Dendritic cell treated with granulocyte-macrophage colony-stimulating factor and Interleukin-4, amounts not matched to agents 40 ng/mL and 50 ng/mL, for 4 days (primary cell): ENCODE results near the gene MRC2.
A peak's percentile ranks its signal among the peaks of the same experiment; 100 is the strongest.
"Not testable (repeated sequence)": the region's sequence is repeated elsewhere in the genome, so short reads cannot be mapped to it uniquely, and the experiment has no call there.

Experiments used
- H3K27ac Mint-ChIP-seq: one replicate; pipeline ENCODE4 v1.8.0; 2022; ENCODE audit warnings: mild to moderate bottlenecking, mixed read lengths
- H3K27me3 Mint-ChIP-seq: one replicate; pipeline ENCODE4 v1.8.0; 2022; ENCODE audit warnings: mild to moderate bottlenecking, mixed read lengths
- H3K36me3 Mint-ChIP-seq: one replicate; pipeline ENCODE4 v1.8.0; 2022; ENCODE audit warnings: low read depth, mixed read lengths
- H3K4me1 Mint-ChIP-seq: one replicate; pipeline ENCODE4 v1.8.0; 2022; ENCODE audit warnings: low read depth, mixed read lengths
- H3K4me3 Mint-ChIP-seq: one replicate; pipeline ENCODE4 v1.8.0; 2022; ENCODE audit warnings: mild to moderate bottlenecking, moderate library complexity, mixed read lengths
- H3K9me3 Mint-ChIP-seq: one replicate; pipeline ENCODE4 v1.8.0; 2022; ENCODE audit warnings: mixed read lengths
- intact Hi-C: fragments of 100-400 bp; cut with micrococcal nuclease; formaldehyde crosslinking; loops from one replicate; pipeline ENCODE4 v1.15.0; 2022

The MRC2 gene

GRCh38 chr17:62692721-62693431 is 65.4 kb downstream of the MRC2 start:
- Mint-ChIP-seq H3K4me3 (no peak overlapping the region), H3K36me3 (peaks cover 24% of the 10 kb centered on the region), H3K9me3 (no peaks in the 10 kb centered on the region), H3K27me3 (peaks cover 7% of the 10 kb centered on the region), H3K27ac (no peak overlapping the region), H3K4me1 (peaks cover 10% of the 10 kb centered on the region)
- intact Hi-C loops: no loop called here

- no peak overlapping the region for H3K27ac Mint-ChIP-seq
- H3K36me3 Mint-ChIP-seq: peaks cover 21% of the 10 kb centered on the region
- peaks cover 7% of the 10 kb centered on the region for H3K27me3 Mint-ChIP-seq
- H3K4me3 Mint-ChIP-seq: no peak overlapping the region
- intact Hi-C loops: no loop called here
- H3K4me1 Mint-ChIP-seq: peaks cover 10% of the 10 kb centered on the region
- H3K9me3 Mint-ChIP-seq: no peaks in the 10 kb centered on the region
Observed at GRCh38 chr17:62693616-62694409, 66.3 kb downstream of the MRC2 start.

- intact Hi-C loops, H3K4me3 Mint-ChIP-seq, H3K27ac Mint-ChIP-seq, H3K9me3 Mint-ChIP-seq, H3K27me3 Mint-ChIP-seq, H3K36me3 Mint-ChIP-seq: not testable (repeated sequence)
- peaks cover 10% of the 10 kb centered on the region for H3K4me1 Mint-ChIP-seq
Observed at GRCh38 chr17:62695093-62695738, 67.7 kb downstream of the MRC2 start.

- peaks cover 7% of the 10 kb centered on the region for H3K27me3 Mint-ChIP-seq
- intact Hi-C loops: no loop called here
Observed at GRCh38 chr17:62696256-62696655, 68.8 kb downstream of the MRC2 start.

GRCh38 chr17:62696726-62697490 is 69.4 kb downstream of the MRC2 start:
- Mint-ChIP-seq H3K9me3 (no peaks in the 10 kb centered on the region), H3K4me3 (no peak overlapping the region), H3K27ac (no peak overlapping the region), H3K27me3 (peaks cover 7% of the 10 kb centered on the region), H3K36me3 (no peaks in the 10 kb centered on the region), H3K4me1 (peaks cover 10% of the 10 kb centered on the region)
- intact Hi-C loops: no loop called here

More at GRCh38 chr17:62696256-62696655, 68.8 kb downstream of the MRC2 start:
- Mint-ChIP-seq H3K9me3 (no peaks in the 10 kb centered on the region), H3K4me3 (no peak overlapping the region), H3K27ac (no peak overlapping the region), H3K4me1 (peaks cover 10% of the 10 kb centered on the region), H3K36me3 (no peaks in the 10 kb centered on the region)

GRCh38 chr17:62698459-62698858 is 71.0 kb downstream of the MRC2 start:
- Mint-ChIP-seq H3K27me3 (peaks cover 19% of the 10 kb centered on the region), H3K4me1 (peaks cover 13% of the 10 kb centered on the region)
- H3K9me3 Mint-ChIP-seq, H3K27ac Mint-ChIP-seq, intact Hi-C loops, H3K4me3 Mint-ChIP-seq, H3K36me3 Mint-ChIP-seq: not testable (repeated sequence)

GRCh38 chr17:62700964-62701705 is 73.7 kb downstream of the MRC2 start:
- H3K36me3 Mint-ChIP-seq: no peaks in the 10 kb centered on the region
- H3K4me3 Mint-ChIP-seq: no peak overlapping the region
- intact Hi-C loops: loop anchor here (10.0 kb wide), 1 partner anchor 384 kb away; no protein-coding TSS in a partner anchor
- peak overlapping the region; percentile 51 for H3K27ac Mint-ChIP-seq
- H3K27me3 Mint-ChIP-seq: peaks cover 33% of the 10 kb centered on the region
- no peaks in the 10 kb centered on the region for H3K9me3 Mint-ChIP-seq
- peaks cover 5% of the 10 kb centered on the region for H3K4me1 Mint-ChIP-seq

- intact Hi-C loops: loop anchor here (10.0 kb wide), 1 partner anchor 383 kb away; no protein-coding TSS in a partner anchor
- Mint-ChIP-seq H3K4me3 (no peak overlapping the region), H3K4me1 (peaks cover 5% of the 10 kb centered on the region), H3K9me3 (no peaks in the 10 kb centered on the region), H3K36me3 (no peaks in the 10 kb centered on the region), H3K27ac (peak overlapping the region; percentile 51), H3K27me3 (peaks cover 38% of the 10 kb centered on the region)
Observed at GRCh38 chr17:62701706-62702085, 74.2 kb downstream of the MRC2 start.

GRCh38 chr17:62702746-62703260 is 75.3 kb downstream of the MRC2 start:
- Mint-ChIP-seq H3K36me3 (no peaks in the 10 kb centered on the region), H3K27ac (no peak overlapping the region), H3K9me3 (no peaks in the 10 kb centered on the region), H3K4me3 (no peak overlapping the region), H3K27me3 (peaks cover 44% of the 10 kb centered on the region), H3K4me1 (peaks cover 5% of the 10 kb centered on the region)
- intact Hi-C loops: loop anchor here (10.0 kb wide), 1 partner anchor 382 kb away; no protein-coding TSS in a partner anchor

GRCh38 chr17:62703261-62703775 is 75.8 kb downstream of the MRC2 start:
- no peaks in the 10 kb centered on the region for H3K36me3 Mint-ChIP-seq
- intact Hi-C loops: loop anchor here (10.0 kb wide), 1 partner anchor 381 kb away; no protein-coding TSS in a partner anchor
- H3K27ac Mint-ChIP-seq: no peak overlapping the region
- no peaks in the 10 kb centered on the region for H3K9me3 Mint-ChIP-seq
- peak overlapping the region; percentile 68 for H3K4me3 Mint-ChIP-seq
- peaks cover 44% of the 10 kb centered on the region for H3K27me3 Mint-ChIP-seq
- H3K4me1 Mint-ChIP-seq: peaks cover 5% of the 10 kb centered on the region

GRCh38 chr17:62703776-62704380 is 76.4 kb downstream of the MRC2 start:
- intact Hi-C loops: loop anchor here (1.0 to 10.0 kb wide), 3 partner anchors 264 to 703 kb away; no protein-coding TSS in a partner anchor
- Mint-ChIP-seq H3K4me1 (peaks cover 5% of the 10 kb centered on the region), H3K4me3 (peak overlapping the region; percentile 71), H3K36me3 (no peaks in the 10 kb centered on the region), H3K27me3 (peaks cover 44% of the 10 kb centered on the region), H3K27ac (no peak overlapping the region), H3K9me3 (no peaks in the 10 kb centered on the region)

- Mint-ChIP-seq H3K27ac (no peak overlapping the region), H3K9me3 (no peaks in the 10 kb centered on the region), H3K4me1 (peaks cover 5% of the 10 kb centered on the region), H3K36me3 (no peaks in the 10 kb centered on the region), H3K27me3 (peaks cover 44% of the 10 kb centered on the region), H3K4me3 (peak overlapping the region; percentile 71)
- intact Hi-C loops: loop anchor here (1.0 to 10.0 kb wide), 3 partner anchors 264 to 702 kb away; no protein-coding TSS in a partner anchor
Observed at GRCh38 chr17:62704381-62704971, 77.0 kb downstream of the MRC2 start.
